B cell (primary cell): ENCODE measurements around the gene FKBP9. TPM values are rescaled to one million over a fixed set of nuclear protein-coding genes. Genes with fewer than 3 reads are reported as not detected.
"Not testable (repeated sequence)": the region's sequence is repeated elsewhere in the genome, so short reads cannot be mapped to it uniquely, and the experiment has no call there.

Experiments
- ATAC-seq: fragments of 200-7000 bp; cut with Tn5 transposase; one replicate; pipeline ENCODE4 v1.10.0; 2021; ENCODE audit warnings: low read depth, mild to moderate bottlenecking, moderate number of reproducible peaks, moderate library complexity
- CTCF ChIA-PET: fragments of 350-600 bp; sonication (Branson Sonifier 250); formaldehyde crosslinking; loops from one replicate; lab custom pipeline; 2021; ENCODE audit warnings: antibody characterized with exemption, inconsistent platforms; lab: Charles Lee
- POLR2A ChIA-PET: fragments of 350-600 bp; sonication (Branson Sonifier 250); formaldehyde crosslinking; loops from one replicate; lab custom pipeline; 2021; ENCODE audit warnings: antibody characterized with exemption; lab: Charles Lee
- DNase-seq: peaks from one replicate; pipeline ENCODE4 v3.0.0; 2013
- H2AFZ ChIP-seq: 2 replicates; pipeline ENCODE4 v1.6.1; 2012; ENCODE audit warnings: mild to moderate bottlenecking, low read depth, low read length; ENCODE audit not compliant: insufficient read depth, poor library complexity, severe bottlenecking
- H3K27ac ChIP-seq, 2 donors: 1 replicate in 1 of 2; 2 replicates in 1 of 2; pipeline ENCODE4 v1.5.1; 2012 to 2013; ENCODE audit warnings: low read length in 2 of 2, mild to moderate bottlenecking in 2 of 2, moderate library complexity in 1 of 2
- H3K27me3 ChIP-seq, 4 experiments: fragments of 200-600 bp in 1 of 4; sonication (generic) in 1 of 4; replicated peaks in 1 of 4; 1 replicate in 2 of 4; 2 replicates in 2 of 4; pipeline versions ENCODE4 v1.6.1 to v1.7.0; 2013 to 2016; ENCODE audit warnings: low read length in 3 of 4, mild to moderate bottlenecking in 2 of 4, mixed read lengths in 1 of 4, moderate library complexity in 1 of 4; ENCODE audit not compliant: insufficient read depth in 4 of 4, control insufficient read depth in 3 of 4; ENCODE audit errors: control extremely low read depth in 1 of 4
- H3K36me3 ChIP-seq, 2 experiments: replicated peaks in 1 of 2; 1 replicate in 1 of 2; 2 replicates in 1 of 2; pipeline versions ENCODE4 v1.6.1 to v1.7.1; 2013; ENCODE audit warnings: low read length in 1 of 2; ENCODE audit not compliant: insufficient read depth in 2 of 2, control insufficient read depth in 1 of 2; ENCODE audit errors: control extremely low read depth in 1 of 2, extremely low read depth in 1 of 2
- H3K4me1 ChIP-seq, 2 donors: fragments of 200-600 bp in 1 of 2; sonication (generic) in 1 of 2; 1 replicate in 1 of 2; 2 replicates in 1 of 2; pipeline versions ENCODE4 v1.5.1 to v1.6.1; 2013 to 2017; ENCODE audit warnings: low read length in 2 of 2; ENCODE audit not compliant: control insufficient read depth in 2 of 2, insufficient read depth in 2 of 2
- H3K4me2 ChIP-seq: replicated peaks from 2 replicates; pipeline ENCODE3; 2012; ENCODE audit warnings: mild to moderate bottlenecking, low read depth, low read length; ENCODE audit not compliant: poor library complexity, severe bottlenecking
- H3K4me3 ChIP-seq, 5 experiments: fragments of 200-600 bp in 1 of 5; sonication (generic) in 1 of 5; 1 replicate in 3 of 5; 2 replicates in 2 of 5; pipeline versions ENCODE4 v1.5.1 to v1.7.0; 2011 to 2016; ENCODE audit warnings: low read length in 4 of 5, mild to moderate bottlenecking in 4 of 5, low read depth in 2 of 5, control low read depth in 1 of 5, moderate library complexity in 1 of 5; ENCODE audit not compliant: insufficient read depth in 1 of 5; ENCODE audit errors: control extremely low read depth in 1 of 5, extremely low read depth in 1 of 5
- H3K79me2 ChIP-seq: fragments of 200-600 bp; sonication (generic); one replicate; pipeline ENCODE4 v1.6.0; 2016; ENCODE audit warnings: low read length; ENCODE audit not compliant: control insufficient read depth, insufficient read depth
- H3K9ac ChIP-seq: fragments of 200-600 bp; sonication (generic); 2 replicates; pipeline ENCODE4 v1.6.1; 2017; ENCODE audit warnings: mild to moderate bottlenecking, low read length, moderate library complexity
- H3K9me3 ChIP-seq, 3 donors: one replicate each; pipeline versions ENCODE4 v1.6.1 to v1.7.1; 2013; ENCODE audit warnings: low read length in 2 of 3; ENCODE audit not compliant: control insufficient read depth in 2 of 3, insufficient read depth in 1 of 3; ENCODE audit errors: control extremely low read depth in 1 of 3
- H4K20me1 ChIP-seq: 2 replicates; pipeline ENCODE4 v1.6.0; 2012; ENCODE audit warnings: mild to moderate bottlenecking, low read length; ENCODE audit not compliant: insufficient read depth, control insufficient read depth, poor library complexity, severe bottlenecking
- H3K27ac Mint-ChIP-seq: one replicate; pipeline ENCODE4 v1.8.0; 2021; ENCODE audit warnings: mixed read lengths
- H3K27me3 Mint-ChIP-seq: one replicate; pipeline ENCODE4 v1.8.0; 2021; ENCODE audit warnings: mixed read lengths
- H3K4me1 Mint-ChIP-seq: one replicate; pipeline ENCODE4 v1.8.0; 2021; ENCODE audit warnings: mixed read lengths
- H3K4me3 Mint-ChIP-seq: one replicate; pipeline ENCODE4 v1.8.0; 2021; ENCODE audit warnings: mixed read lengths
- H3K9me3 Mint-ChIP-seq: one replicate; pipeline ENCODE4 v1.8.0; 2022; ENCODE audit warnings: mixed read lengths; ENCODE audit not compliant: insufficient read depth
- EZH2 ChIP-seq: IDR thresholded peaks from 2 replicates; pipeline ENCODE4 v1.6.1; 2012; ENCODE audit warnings: borderline replicate concordance, low read depth, mild to moderate bottlenecking, moderate library complexity, low read length; ENCODE audit not compliant: insufficient read depth, poor library complexity, severe bottlenecking
- WGBS: methylation state at CpG from one replicate; pipeline ENCODE4 v1.1.5; 2013; ENCODE audit warnings: missing lambda C conversion rate; ENCODE audit not compliant: insufficient coverage; 5-methylcytosine and 5-hydroxymethylcytosine counted together
- intact Hi-C: fragments of 100-400 bp; cut with micrococcal nuclease; formaldehyde crosslinking; loops from one replicate; pipeline ENCODE4 v1.10.0; 2022
- polyA plus RNA-seq: library from polyadenylated mRNA; depleted of rRNA; stranded (reverse); fragments of >200 nt; gene quantifications from 2 replicates; pipeline ENCODE4 v1.2.3, GENCODE V29; 2012
- total RNA-seq, 2 donors: library from RNA; stranded (reverse); fragments of 120-200 nt in 1 of 2; gene quantifications; 1 replicate in 1 of 2; 2 replicates in 1 of 2; pipeline versions ENCODE4 v1.2.3 to v1.2.4, GENCODE V29; 2013 to 2022
- TF ChIP-seq, protein P1 (sequence below): fragments of 200-600 bp; IDR thresholded peaks from one replicate; pipeline ENCODE4 v1.8.0; 2022; ENCODE audit warnings: antibody characterized with exemption, mild to moderate bottlenecking

FKBP9 gene
- total and polyA plus RNA-seq, 2 donors (not counting 1 experiment from before 2014, with no cell fraction given), result 0.52 to 0.98 TPM

DNA sequence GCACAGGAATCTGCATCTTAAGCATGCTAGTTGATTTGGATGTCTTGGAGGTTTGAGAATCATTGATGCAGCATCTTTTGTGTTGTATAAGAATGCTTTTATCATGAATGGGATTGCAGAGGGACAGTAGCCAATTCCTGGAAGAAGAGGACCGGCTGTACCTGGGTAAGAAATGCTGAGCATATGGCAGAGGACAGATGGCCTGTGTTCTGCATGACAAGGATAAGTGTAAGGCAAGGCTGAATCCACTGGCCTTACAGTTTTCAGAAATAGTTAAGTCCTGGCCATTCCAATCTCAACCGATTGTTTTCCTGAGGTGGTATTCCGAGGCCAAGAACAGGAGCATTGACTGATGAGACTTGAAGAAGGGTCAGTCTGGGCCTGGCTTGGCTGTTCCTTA is 41.2 kb upstream of the FKBP9 start:
- no peaks in the 10 kb centered on the region for H3K9me3 Mint-ChIP-seq
- no peaks in the 10 kb centered on the region for H3K9me3 ChIP-seq
- ChIA-PET POLR2A (no interaction called here), CTCF (no interaction called here)
- H3K4me2 ChIP-seq, result no peak overlapping the region
- H3K36me3 ChIP-seq, result peaks cover 0 to 17% of the 10 kb centered on the region in 2 experiments
- no peak overlapping the region for H3K27ac Mint-ChIP-seq
- TF ChIP-seq EZH2, result no peak
- TF ChIP-seq, protein P1, sequence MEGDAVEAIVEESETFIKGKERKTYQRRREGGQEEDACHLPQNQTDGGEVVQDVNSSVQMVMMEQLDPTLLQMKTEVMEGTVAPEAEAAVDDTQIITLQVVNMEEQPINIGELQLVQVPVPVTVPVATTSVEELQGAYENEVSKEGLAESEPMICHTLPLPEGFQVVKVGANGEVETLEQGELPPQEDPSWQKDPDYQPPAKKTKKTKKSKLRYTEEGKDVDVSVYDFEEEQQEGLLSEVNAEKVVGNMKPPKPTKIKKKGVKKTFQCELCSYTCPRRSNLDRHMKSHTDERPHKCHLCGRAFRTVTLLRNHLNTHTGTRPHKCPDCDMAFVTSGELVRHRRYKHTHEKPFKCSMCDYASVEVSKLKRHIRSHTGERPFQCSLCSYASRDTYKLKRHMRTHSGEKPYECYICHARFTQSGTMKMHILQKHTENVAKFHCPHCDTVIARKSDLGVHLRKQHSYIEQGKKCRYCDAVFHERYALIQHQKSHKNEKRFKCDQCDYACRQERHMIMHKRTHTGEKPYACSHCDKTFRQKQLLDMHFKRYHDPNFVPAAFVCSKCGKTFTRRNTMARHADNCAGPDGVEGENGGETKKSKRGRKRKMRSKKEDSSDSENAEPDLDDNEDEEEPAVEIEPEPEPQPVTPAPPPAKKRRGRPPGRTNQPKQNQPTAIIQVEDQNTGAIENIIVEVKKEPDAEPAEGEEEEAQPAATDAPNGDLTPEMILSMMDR, result no peak
- H3K4me3 Mint-ChIP-seq, result no peak overlapping the region
- no peaks in the 10 kb centered on the region for H3K4me1 ChIP-seq
- H2AFZ ChIP-seq, result no peak overlapping the region
- H4K20me1 ChIP-seq, result no peaks in the 10 kb centered on the region
- no peak overlapping the region for H3K9ac ChIP-seq
- no peaks in the 10 kb centered on the region for H3K4me1 Mint-ChIP-seq
- H3K27me3 ChIP-seq, result no peaks in the 10 kb centered on the region
- DNase-seq, result no peak
- no peaks in the 10 kb centered on the region for H3K79me2 ChIP-seq
- H3K27ac ChIP-seq, result no peak overlapping the region
- ATAC-seq, result no peak
- WGBS, result 100% methylated on average over 2 of the region's 3 CpGs
- intact Hi-C loops, result no loop called here
- no peaks in the 10 kb centered on the region for H3K27me3 Mint-ChIP-seq
- no peak overlapping the region for H3K4me3 ChIP-seq

DNA sequence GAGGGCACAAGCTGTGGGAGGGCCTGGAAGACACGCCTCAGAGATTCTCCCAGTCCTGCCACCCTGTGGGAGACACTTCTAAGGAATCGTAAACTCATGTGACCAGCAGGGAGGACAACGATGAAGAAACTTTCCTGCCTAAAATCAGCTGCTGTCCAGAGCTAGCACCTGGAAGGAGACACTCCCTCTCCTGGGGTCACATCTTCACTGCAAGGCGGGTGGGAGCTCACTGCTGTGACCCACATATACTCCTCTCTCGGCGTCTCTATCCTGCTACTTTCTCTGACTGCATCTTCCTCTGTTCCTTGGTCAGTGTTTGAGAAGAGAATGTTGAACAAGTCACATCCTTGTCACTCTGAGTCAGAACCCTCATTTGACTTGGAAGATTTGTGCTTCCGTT is 40.2 kb upstream of the FKBP9 start:
- CTCF ChIA-PET, result interaction anchor here (0.6 kb wide), 1 partner anchor 12 kb away, joined by 5 read pairs; no protein-coding TSS in a partner anchor
- H3K79me2 ChIP-seq, H2AFZ ChIP-seq, H3K4me1 ChIP-seq, H4K20me1 ChIP-seq, POLR2A ChIA-PET, H3K9ac ChIP-seq, H3K4me3 ChIP-seq, H3K27ac ChIP-seq, intact Hi-C loops, ATAC-seq, H3K4me3 Mint-ChIP-seq, H3K4me1 Mint-ChIP-seq, H3K9me3 Mint-ChIP-seq, H3K27me3 ChIP-seq, H3K27me3 Mint-ChIP-seq, H3K27ac Mint-ChIP-seq, H3K4me2 ChIP-seq, H3K9me3 ChIP-seq, DNase-seq: not testable (repeated sequence)
- H3K36me3 ChIP-seq, result peaks cover 1 to 20% of the 10 kb centered on the region in 2 experiments
- WGBS, result no CpG with 5 or more reads among the region's 7 CpGs
